SK-N-SH (cell line): ENCODE data around the gene NDUFAF8.

Experiments
- CTCF ChIP-seq: fragments of 200-600 bp; sonication (generic); IDR thresholded peaks from 2 replicates; pipeline ENCODE4 v1.6.1; 2017; ENCODE audit warnings: antibody characterized with exemption, mild to moderate bottlenecking, moderate library complexity
- RAD21 ChIP-seq: IDR thresholded peaks from 2 replicates; pipeline ENCODE4 v1.6.1; 2012; ENCODE audit warnings: mild to moderate bottlenecking, low read length
- TAF1 ChIP-seq: IDR thresholded peaks from 2 replicates; pipeline ENCODE4 v1.6.1; 2012; ENCODE audit warnings: low read depth, mild to moderate bottlenecking, low read length, moderate library complexity, borderline replicate concordance

- TF ChIP-seq RAD21 (no peak), CTCF (no peak), TAF1 (no peak)
Observed at GRCh38 chr17:81285179-81285878, 46.2 kb downstream of the NDUFAF8 start.
